GM20000 (cell line): ENCODE measurements around the gene NSMF.

Experiments used
- DNase-seq: peaks from one replicate; pipeline ENCODE4 v3.0.0; 2012; ENCODE audit warnings: low spot score
- TF ChIP-seq, protein P1 (sequence below): IDR thresholded peaks from 2 replicates; pipeline ENCODE4 v1.5.1; 2012; ENCODE audit warnings: mild to moderate bottlenecking, control low read depth; ENCODE audit errors: extremely low read depth, missing control alignments

Gene NSMF

GRCh38 chr9:137405677-137406081 lies 53.5 kb downstream of the NSMF start:
- TF ChIP-seq, protein P1, sequence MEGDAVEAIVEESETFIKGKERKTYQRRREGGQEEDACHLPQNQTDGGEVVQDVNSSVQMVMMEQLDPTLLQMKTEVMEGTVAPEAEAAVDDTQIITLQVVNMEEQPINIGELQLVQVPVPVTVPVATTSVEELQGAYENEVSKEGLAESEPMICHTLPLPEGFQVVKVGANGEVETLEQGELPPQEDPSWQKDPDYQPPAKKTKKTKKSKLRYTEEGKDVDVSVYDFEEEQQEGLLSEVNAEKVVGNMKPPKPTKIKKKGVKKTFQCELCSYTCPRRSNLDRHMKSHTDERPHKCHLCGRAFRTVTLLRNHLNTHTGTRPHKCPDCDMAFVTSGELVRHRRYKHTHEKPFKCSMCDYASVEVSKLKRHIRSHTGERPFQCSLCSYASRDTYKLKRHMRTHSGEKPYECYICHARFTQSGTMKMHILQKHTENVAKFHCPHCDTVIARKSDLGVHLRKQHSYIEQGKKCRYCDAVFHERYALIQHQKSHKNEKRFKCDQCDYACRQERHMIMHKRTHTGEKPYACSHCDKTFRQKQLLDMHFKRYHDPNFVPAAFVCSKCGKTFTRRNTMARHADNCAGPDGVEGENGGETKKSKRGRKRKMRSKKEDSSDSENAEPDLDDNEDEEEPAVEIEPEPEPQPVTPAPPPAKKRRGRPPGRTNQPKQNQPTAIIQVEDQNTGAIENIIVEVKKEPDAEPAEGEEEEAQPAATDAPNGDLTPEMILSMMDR: no peak
- DNase-seq: no peak

GRCh38 chr9:137404961-137405567 lies 54.1 kb downstream of the NSMF start:
- no peak for DNase-seq
- TF ChIP-seq, protein P1: no peak

- no peak for DNase-seq
- TF ChIP-seq, protein P1: no peak
These were observed 55.9 kb downstream of the NSMF start for GRCh38 chr9:137403269-137403668.

DNA sequence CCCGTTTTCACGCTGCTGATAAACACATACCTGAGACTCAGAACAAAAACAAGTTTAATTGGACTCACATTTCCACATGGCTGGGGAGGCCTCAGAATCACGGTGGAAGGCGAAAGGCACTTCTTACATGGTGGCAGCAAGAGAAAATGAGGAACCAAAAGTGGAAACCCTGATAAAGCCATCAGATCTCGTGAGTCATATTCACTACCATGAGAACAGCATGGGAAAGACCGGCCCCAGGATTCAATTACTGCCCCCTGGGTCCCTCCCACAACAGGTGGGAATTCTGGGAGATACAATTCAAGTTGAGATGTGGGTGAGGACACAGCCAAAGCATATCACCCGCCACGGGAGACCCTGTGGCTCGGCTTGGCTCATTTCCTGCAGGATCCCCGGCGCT lies 56.4 kb downstream of the NSMF start:
- TF ChIP-seq, protein P1: no peak
- no peak for DNase-seq

DNA sequence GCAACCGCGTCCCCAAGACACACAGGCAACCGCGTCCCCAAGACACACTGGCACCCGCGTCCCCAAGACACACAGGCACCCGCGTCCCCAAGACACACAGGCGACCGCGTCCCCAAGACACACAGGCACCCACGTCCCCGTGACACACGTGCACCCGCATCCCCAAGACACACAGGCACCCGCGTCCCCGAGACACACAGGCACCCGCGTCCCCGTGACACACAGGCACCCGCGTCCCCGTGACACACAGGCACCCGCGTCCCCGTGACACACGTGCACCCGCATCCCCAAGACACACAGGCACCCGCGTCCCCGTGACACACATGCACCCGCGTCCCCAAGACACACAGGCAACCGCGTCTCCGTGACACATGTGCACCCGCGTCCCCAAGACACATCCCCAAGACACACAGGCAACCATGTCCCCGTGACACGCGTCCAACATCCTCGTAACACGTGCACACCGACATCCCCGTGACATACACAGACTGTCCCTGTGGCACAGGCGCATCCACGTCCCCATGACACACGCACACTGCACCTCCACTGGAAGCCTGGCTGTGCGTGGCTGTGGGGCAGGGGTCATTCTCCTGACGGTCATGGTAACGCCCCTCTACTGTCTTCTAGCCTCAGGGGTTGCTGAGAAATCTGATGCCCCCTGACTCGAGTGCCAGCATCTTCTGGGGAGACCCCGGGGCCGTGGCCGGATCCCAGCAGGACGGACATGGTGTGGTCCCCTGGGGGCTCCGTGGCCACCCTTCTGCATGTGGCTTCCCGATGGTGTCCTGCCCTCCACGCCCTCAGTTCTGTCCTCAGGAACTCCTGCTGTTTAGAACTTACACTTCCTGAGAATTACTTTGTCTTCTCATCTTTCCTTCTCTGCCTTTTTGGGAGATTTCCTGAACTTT lies 60.3 kb downstream of the NSMF start:
- no peak for DNase-seq
- TF ChIP-seq, protein P1: no peak

- TF ChIP-seq, protein P1: no peak
- DNase-seq: no peak
These were observed 61.3 kb downstream of the NSMF start for GRCh38 chr9:137397675-137398423.
